ENCODE data around the gene SDF4. TPM values are rescaled to one million over a fixed set of nuclear protein-coding genes. Genes with fewer than 3 reads are reported as not detected.

Gene SDF4, protein sequence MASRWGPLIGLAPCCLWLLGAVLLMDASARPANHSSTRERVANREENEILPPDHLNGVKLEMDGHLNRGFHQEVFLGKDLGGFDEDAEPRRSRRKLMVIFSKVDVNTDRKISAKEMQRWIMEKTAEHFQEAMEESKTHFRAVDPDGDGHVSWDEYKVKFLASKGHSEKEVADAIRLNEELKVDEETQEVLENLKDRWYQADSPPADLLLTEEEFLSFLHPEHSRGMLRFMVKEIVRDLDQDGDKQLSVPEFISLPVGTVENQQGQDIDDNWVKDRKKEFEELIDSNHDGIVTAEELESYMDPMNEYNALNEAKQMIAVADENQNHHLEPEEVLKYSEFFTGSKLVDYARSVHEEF
- 272 and 308 TPM in 2 replicates for total RNA-seq

DNA sequence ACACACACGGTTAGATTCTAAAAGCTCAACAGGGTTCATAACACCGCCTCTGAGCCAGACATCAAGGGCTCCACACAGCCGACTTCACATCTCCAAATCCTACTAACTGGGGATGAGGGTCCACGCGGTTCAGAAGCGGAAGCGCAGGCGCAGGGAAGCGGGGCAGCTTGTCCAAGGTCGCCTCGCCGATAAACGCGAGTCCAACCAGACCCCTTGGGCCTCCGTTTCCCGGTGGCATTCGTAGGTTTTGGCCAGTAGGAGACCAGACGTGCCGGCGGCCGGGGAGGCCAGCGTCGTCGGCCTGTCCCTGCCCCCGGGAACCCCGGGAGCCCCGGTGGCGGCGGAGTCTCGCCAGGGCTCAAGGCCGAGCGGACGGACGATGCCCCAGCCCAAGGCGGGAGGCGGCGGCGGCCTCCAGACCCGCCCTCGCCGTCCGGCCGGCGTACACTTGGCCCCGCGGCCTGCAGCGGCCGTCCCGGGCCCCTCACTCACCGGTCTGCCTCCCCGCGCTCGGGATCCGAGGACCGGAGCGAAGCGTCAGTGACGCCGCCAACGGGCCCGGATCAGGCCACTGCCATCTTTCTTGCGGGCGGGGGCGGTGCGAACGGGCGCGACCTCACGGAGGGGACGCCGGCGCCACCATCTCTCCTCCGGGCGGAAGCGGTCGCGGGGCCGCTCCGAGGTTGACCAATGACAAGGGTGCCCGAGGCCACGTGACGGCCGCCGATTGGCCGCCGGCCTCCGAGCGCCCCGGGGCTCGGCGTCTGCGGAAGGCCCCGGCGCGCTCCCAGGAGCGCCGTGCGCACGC is at the start of gene SDF4:
TSS of gene SDF4 (minus strand) at position 602 of the 808 bp plus-strand sequence. CDS start 3,229 bp downstream, outside the sequence.
- DNase-seq (ENCODE audit: extremely low read depth, low read depth, low spot score) = no peak

DNA sequence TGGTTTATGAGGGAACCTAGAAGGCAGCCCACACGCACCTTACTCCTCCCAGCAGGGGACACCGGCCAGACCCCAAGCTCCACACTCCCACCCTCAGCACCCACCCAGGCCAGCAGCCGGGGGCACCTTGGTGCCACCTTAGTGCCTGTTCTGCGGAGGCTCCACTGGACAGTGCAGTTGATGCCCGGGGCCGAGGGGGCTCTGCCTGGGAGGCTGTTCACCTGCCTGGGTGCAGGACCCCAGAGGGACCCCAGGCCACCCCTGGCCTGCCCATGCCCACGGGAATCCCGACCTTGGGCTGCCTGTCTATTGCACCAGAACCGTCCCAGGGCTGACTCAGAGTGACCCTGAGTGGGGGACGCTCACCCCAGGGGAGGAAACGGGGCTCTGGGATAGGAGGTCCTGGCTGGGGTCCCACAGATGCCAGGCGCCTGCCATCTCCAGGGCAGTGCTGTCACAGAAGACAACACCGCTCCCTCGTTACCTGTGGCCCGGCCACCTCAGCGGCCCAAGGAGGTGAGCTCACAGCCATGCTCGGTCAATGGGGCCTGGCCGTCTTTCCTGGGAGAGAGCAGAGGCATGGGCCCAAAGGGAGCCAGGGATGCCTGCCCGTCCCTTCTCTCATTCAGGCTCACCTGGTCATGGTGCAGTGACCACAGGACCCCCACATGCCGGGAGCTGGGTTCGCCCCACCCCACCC is 49.1 kb upstream of the SDF4 start:
- no peak for DNase-seq (ENCODE audit: extremely low read depth, low read depth, low spot score)

DNA sequence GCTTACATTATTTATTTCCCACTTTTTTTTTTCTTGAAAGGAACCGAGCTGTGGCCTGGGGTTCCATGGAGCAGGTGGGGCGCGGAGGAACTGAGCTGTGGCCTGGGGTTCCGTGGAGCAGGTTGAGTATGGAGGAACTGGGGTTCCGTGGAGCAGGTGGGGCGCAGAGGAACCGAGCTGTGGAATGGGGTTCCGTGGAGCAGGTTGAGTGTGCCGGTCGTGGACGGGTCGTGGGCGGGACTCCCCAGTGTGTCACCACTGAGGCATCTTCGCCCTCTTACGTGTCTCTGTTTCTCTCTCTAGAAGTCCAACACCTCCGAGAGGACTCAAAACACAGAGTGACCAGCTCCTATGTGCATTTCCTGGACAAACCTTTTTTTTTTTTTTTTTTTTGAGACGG is 47.2 kb upstream of the SDF4 start:
- DNase-seq (ENCODE audit: extremely low read depth, low read depth, low spot score) = no peak

DNA sequence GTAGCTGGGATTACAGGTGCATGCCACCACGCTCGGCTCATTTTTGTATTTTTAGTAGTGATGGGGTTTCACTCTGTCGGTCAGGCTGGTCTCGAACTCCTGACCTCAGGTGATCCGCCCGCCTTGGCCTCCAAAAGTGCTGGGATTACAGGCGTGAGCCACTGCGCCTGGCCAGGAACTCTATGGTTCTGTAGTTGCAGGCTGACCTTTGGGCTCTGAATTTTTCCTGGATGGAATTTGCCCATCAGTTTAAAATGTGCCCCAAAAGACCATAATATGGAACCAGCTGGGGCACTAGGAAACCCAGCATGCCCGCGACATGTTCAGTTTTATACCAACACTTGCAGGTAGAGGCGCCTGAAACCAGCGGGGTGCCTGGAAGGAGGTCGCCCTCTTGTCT is 46.8 kb upstream of the SDF4 start:
- no peak for DNase-seq (ENCODE audit: extremely low read depth, low read depth, low spot score)

DNA sequence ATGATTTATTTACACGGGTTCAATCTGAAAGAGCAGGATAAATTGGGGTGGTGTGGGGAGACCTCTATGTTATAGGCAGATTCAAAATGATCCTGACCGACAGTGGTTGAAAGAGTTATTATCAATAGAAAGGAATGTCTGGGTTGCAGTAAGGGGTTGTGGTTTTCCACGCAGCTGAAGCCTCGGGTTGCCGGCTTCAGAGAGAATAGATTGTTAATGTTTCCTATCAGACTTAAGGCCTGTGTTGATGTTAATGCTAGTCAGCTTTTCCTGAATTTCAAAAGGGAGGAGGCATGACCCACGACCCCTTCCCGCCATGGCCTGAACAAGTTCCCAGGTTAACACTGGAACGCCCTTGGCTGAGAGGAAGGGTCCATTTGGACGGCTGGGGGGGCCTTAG is 44.0 kb upstream of the SDF4 start:
- DNase-seq (ENCODE audit: extremely low read depth, low read depth, low spot score) = no peak

DNA sequence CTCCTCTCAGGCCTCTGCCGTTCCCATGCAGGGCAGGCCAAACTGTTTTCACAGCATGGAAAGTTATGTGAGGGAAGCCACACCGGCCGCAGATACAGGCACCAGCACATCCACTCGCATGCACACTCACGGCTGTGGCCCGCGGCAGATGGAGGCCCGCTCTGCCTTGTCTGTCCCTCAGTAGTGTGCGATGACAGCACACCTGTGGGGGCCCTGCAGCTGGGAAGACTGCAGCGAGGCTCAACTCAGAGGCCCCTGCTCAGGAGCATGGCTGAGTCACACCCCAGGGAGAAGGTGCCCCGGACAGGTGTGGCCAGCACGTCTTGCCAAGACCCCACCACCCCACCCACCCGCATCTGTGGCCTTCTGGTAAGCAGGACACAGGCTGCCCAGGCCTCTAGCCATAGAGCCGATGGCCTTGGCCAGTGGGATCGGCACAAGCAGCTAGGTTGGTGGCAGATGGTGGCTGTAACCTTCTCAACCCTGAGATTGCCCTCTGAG is 43.2 kb upstream of the SDF4 start:
- no peak for DNase-seq (ENCODE audit: extremely low read depth, low read depth, low spot score)

DNA sequence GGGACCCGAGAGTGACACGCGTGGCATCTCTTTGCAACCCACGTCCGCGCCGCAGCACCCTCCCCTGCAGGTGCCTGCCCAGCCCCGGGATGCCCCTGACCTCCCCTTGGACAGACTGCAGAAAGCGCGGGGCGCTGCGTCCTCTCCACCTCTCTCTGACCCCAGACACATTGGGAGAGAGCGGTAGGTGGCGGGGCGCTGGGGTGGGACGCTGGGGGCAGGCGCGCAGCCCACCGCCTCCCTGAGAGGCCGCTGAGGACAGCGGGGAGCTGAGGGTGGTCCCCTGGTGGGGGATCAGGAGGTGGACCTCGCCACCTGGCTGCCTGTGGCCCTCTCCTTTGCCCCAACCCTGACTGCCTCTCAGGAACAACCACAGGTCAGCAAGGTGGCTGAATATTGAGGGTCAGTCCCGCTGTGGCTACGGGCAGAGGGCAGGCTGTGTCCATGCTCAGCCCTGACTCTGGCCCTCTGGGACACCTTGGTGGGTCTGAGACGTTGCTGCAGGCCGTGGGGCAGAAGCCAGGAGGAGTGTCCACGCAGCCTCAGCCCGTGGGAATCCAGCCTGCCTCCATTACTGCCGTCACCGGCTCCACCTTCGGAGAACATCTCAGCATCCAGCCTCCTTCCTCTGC is 42.6 kb upstream of the SDF4 start:
- no peak for DNase-seq (ENCODE audit: extremely low read depth, low read depth, low spot score)

DNA sequence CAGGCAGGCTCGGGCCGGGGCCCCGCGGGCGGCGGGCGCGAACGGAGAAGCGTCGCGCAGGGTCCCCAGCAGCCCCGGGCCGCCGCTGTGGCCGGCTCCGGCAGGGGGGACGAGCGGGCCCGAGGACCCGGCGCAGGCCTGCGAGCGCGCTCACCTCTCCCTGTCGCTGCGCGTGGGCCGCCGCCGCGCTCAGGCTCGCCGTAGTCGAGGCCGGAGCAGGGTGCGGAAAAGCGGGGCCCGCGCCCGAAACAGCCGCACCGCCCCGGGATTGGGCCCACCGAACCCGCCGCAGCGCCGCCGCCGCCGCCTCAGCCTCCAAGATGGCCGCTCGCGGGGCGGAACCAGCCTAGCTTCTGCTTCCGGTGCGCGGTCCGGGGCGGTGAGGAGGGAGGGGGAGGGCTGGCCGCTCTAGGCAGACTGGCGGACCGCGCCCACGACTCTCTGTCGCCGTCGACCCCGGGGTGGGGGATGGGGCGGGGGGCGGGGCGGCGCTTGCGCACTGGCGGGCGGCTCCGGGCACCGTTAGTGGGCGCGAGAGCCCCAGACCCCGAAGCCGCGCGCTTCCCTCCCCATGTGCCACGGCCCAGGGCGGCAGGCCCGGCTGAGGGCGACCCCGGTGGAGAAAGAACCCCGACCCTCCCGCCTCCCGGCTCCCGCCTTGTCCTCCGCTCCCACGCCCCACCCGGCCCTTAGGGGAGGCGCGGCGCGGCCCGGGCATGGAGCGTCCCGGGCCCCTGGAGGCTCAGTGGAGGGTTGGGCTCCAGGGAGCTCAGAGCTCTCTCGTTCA is 41.9 kb upstream of the SDF4 start, which contains the start of gene UBE2J2:
TSS of gene UBE2J2 (minus strand) at position 343 of the 787 bp plus-strand sequence. CDS start 5,862 bp downstream, outside the sequence.
- DNase-seq (ENCODE audit: extremely low read depth, low read depth, low spot score) = no peak

DNA sequence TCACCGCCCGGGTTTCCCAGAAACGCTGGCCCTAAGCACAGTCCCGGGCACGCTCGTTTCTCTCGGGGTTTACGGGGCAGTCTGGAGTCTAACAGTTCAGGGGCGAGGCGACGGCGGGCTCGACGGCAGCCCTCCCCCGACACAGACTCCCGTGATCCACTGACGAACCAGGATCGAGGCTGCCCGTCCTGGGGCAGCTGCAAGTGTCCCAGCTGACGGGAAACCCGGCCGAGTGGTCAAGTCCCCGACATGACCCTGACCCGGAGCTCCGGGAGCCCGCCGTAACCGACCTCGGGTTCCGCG is 41.4 kb upstream of the SDF4 start:
- no peak for DNase-seq (ENCODE audit: extremely low read depth, low read depth, low spot score)

DNA sequence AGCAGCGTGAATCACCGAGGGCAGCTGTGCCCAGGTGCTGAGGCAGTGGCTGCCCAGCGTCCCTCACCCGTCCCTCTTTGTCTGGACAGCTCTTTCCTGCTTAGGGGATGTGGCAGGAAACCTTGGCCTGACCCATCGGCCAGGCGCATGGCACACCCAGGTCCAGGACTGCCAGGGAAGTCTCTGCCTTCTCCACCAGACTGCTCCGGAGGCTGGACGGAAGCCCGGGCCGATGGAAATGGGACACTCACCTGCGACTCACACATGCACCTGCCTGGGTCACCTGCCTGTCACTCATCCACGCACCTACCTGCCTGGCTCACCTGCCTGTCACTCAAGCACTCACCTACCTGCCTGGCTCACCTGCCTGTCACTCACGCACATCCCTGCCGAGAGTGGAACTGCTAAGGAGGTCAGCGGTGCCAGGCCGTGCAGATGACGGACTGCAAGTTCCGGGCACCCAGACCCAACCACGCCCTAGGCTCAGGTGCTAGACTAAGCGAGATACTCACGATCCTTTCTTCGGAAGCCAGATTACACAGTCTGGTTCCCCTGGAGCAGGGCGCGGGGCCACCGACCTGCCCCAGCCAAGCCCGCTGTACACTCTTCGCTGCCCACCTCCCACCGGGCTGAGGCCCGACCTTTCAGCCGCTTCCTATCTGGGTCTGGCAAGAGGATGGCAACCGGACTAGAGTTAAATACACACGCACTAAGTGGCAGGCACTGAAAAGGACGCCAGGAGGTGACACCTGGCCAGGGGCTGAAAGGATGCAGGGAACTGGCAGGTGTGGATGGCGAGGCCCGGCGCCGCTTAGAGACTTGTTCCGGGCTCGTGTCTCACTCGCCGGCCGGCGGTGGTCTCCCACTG is 40.8 kb upstream of the SDF4 start:
- DNase-seq (ENCODE audit: extremely low read depth, low read depth, low spot score) = no peak

DNA sequence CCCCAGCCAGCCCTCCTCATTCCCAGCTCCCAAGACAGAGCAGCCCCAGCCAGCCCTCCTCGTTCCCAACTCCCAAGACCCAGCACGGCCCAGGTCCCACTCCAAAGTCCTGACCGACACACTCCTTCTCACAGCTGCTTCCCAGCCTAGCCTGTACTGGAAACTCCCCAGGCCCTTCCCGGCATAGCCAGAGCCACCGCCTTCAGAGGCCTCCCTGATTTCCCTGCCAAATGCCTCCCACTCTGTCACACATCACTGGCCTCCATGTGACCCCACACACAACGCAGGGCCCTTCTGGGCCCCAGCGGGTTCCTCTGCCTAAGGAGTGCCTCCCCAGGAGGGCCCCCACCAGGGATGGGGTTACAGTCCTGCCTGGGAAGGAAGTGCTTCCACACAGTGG is 39.0 kb upstream of the SDF4 start:
- no peak for DNase-seq (ENCODE audit: extremely low read depth, low read depth, low spot score)

DNA sequence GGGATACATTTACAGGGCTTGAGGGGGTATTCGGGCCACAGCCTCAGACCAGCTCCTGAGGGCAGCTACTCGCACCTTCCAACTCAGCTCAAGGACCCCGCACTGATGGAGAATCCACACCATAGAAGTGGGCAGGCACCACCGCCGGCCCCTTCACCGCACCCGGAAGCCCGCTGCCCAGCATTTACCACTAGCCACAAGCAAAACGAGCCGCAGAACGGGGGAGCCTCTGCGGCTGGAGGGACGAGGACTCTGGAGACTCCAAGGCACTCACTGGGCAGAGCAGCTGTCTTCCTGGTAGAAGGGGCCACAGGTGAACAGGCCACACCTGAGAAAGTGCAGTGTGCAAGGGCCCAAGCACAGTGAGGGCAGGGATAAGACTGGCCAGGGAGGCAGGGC is 36.5 kb upstream of the SDF4 start:
- no peak for DNase-seq (ENCODE audit: extremely low read depth, low read depth, low spot score)

DNA sequence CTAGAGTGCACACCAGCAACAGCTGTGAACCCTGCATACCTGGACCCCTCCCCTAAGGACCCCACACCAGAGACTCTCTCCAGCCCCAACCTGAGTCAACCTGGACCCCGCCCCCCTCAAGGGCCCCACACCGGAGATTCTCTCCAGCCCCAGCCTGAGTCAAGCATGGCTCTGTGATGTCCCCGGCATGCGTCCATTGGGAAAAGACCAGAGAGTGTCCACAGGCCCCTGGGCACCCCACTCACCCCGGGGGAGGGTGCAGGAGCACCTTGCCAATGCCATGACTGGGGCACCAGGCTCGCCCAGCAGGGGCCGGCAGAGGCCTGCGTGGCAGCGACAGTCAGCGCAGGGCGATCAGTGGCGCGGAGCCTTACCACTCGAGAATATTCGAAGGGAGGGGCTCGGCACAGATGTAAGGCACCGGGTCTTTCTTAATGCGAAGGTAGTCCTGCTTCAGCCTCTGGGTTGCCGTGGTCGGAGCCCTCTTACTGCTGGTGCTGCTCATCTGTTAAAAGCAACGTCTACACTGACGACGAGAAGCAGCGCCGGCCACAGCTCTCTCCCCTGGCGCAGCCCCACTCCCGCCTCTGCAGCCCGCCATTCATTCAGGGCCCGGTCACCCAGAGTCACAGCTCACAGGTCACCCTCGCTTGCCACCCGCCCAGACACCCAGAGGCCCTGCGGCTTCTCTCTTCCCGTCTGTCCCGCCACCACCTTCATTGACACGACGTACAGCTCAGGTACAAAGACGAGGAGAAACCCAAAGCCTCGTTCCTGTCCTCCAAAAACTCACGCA is 35.9 kb upstream of the SDF4 start:
- no peak for DNase-seq (ENCODE audit: extremely low read depth, low read depth, low spot score)

DNA sequence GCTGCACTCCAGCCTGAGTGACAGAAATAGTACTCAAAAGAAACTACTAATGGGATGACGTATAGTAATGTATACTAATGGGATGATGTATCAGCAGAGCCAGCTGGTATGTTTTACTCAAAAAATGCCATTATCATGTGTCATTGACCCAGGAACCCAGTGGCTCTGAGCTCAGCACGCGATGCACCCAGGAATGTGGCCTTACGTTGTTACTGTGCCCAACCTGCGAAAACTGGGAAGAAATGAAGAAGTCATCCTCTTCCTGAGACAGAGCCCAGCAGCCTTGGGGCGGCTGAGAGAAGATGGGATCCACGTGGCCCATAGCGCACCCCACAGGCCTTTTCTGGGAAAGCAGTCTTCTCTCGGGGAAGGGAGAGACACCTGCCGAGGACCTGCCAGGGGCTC is 33.1 kb upstream of the SDF4 start:
- no peak for DNase-seq (ENCODE audit: extremely low read depth, low read depth, low spot score)

DNA sequence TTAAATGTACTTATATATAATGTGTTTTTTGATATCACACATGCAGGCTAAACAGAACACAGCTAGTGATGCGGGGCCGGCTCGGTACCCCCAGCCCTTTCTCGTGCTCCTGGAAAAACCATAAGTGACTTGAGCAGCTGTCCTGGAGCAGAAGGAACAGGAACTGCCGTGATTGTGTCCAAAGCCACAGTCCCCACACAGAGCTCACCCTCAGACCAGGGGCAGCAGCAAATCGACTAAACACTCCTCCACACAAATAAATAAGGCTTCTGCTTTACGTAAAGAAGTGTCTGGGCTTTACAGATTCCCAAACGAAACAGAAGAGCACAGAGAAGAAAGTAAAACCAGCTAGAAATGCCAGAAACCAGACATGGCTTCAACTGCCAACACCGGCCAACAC is 32.2 kb upstream of the SDF4 start:
- no peak for DNase-seq (ENCODE audit: extremely low read depth, low read depth, low spot score)

DNA sequence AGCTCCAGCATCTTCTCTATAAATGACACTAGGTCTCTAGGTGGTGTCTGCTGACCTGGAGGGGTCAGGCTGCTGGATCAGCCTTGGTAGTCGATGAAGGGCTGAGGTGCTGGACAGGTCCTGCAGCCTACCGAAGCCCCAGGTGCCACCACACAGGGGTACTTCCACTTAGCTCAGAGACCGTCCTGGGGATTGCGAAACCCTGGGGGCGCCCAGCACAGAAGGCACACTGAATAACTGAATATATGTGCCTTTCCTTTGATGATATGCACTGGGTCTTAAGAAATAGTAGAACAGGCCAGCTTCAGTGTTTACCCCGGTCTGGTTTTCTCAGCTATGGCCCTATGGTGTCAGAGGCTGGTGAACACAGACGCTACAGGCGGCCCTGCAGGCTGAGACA is 31.0 kb upstream of the SDF4 start:
- no peak for DNase-seq (ENCODE audit: extremely low read depth, low read depth, low spot score)

DNA sequence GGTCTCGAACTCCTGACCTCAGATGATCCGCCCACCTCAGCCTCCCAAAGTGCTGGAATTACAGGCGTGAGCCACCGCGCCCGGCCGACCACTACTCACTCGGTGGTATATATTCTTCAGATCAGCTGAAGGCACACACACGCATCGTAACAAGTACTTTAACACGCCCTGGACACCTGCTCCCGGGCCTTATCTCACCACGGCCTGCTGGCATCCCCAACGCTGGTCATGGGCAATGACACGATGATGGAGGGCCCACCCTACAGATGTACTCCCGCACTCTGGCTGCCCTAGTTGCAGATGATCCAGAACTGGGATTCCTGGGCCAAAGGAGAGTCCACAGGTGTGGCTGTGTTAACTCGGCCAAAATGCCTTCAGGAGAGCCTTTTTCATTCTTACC is 30.3 kb upstream of the SDF4 start:
- no peak for DNase-seq (ENCODE audit: extremely low read depth, low read depth, low spot score)

DNA sequence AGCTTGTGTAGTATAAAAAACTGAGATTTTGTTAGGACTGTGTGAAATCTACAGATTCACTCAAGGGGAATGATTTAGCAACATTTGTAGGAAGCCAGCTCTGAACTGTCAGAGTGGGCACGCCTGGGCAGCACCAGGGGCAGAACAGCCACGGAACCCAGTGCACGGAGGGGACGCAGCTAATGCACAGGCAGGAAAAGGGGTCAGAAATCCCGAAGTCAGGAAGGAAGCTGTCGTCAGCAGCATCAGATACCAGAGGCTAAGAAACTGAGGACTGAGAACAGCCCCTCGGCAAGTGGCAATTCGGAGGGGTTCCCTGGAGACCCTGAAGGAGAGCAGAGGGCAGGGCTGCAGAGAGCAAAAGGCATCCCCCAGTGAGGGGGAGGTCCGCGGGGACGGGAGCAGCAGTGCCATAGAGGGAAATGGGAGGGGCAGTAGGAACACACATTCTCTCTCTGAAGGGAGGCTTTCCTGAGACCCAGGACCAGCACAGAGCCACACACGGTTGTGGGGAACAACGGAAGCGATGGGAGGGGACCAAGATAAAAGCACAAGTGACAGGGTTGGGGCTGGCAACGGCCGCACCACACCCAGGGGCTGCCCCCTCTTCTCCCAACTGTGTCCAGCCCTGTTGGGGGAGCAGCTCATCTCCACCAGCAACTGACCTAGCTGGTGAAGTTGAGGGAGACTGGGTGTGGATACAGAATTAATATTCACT is 29.2 kb upstream of the SDF4 start:
- DNase-seq (ENCODE audit: extremely low read depth, low read depth, low spot score) = no peak
